Thyroid gland (tissue), 4 donors: Measurements from ENCODE around the gene PKIG. TPM values are rescaled to one million over a fixed set of nuclear protein-coding genes. Genes with fewer than 3 reads are reported as not detected.

ENCODE experiments used
- DNase-seq, 2 donors: peaks; one replicate each; pipeline ENCODE4 v3.0.0-alpha.2; 2019
- H3K27ac ChIP-seq, 3 donors: fragments of 200-600 bp; sonication (generic); 1 replicate in 2 of 3; 2 replicates in 1 of 3; pipeline ENCODE4 v1.5.1; 2016 to 2019; ENCODE audit warnings: mild to moderate bottlenecking in 1 of 3, moderate library complexity in 1 of 3
- H3K27me3 ChIP-seq: fragments of 200-600 bp; sonication (generic); one replicate; pipeline ENCODE4 v1.5.1; 2019
- H3K36me3 ChIP-seq, 2 donors: fragments of 200-600 bp; sonication (generic); one replicate each; pipeline ENCODE4 v1.5.1; 2016 to 2019
- H3K4me1 ChIP-seq, 2 donors: fragments of 200-600 bp; sonication (generic); one replicate each; pipeline ENCODE4 v1.5.1; 2017 to 2019
- H3K4me3 ChIP-seq, 3 donors: fragments of 200-600 bp; sonication (generic); replicated peaks in 1 of 3; 1 replicate in 2 of 3; 2 replicates in 1 of 3; pipeline ENCODE4 v1.5.1; 2016; ENCODE audit warnings: mild to moderate bottlenecking in 1 of 3
- H3K9me3 ChIP-seq: fragments of 200-600 bp; sonication (generic); one replicate; pipeline ENCODE4 v1.5.1; 2017
- CTCF ChIP-seq, 6 experiments: fragments of 200-600 bp in 3 of 6; fragments of 450-650 bp in 3 of 6; sonication (generic) in 3 of 6; IDR thresholded peaks; one replicate each; pipeline ENCODE4 v1.5.1; 2016 to 2019; ENCODE audit warnings: antibody characterized with exemption in 6 of 6, mild to moderate bottlenecking in 2 of 6, inconsistent platforms in 1 of 6, moderate library complexity in 1 of 6
- POLR2A ChIP-seq, 2 donors: fragments of 450-650 bp; IDR thresholded peaks; one replicate each; pipeline ENCODE4 v1.6.1; 2017; ENCODE audit warnings: antibody characterized with exemption in 2 of 2, mild to moderate bottlenecking in 2 of 2, moderate library complexity in 1 of 2
- WGBS, 2 donors: methylation state at CpG; one replicate each; pipeline ENCODE4 v1.1.5; 2017; 5-methylcytosine and 5-hydroxymethylcytosine counted together
- intact Hi-C: fragments of 100-400 bp; cut with DNase I; formaldehyde crosslinking; loops from one replicate; pipeline ENCODE4 v1.15.1; 2023
- total RNA-seq, 4 donors: library from RNA; depleted of rRNA; stranded (reverse); fragments of >200 nt; gene quantifications; one replicate each; pipeline ENCODE4 v1.2.3, GENCODE V29; 2016

PKIG gene
- total RNA-seq, 4 donors from 2014 or later, result 108 to 145 (median 111) TPM

- no peaks in the 10 kb centered on the region for H3K36me3 ChIP-seq
- WGBS, 2 donors, result 97 to 100% methylated on average over 3 of the region's 3 CpGs
- no peaks in the 10 kb centered on the region for H3K4me1 ChIP-seq
- H3K4me3 ChIP-seq, result no peak overlapping the region
- no peaks in the 10 kb centered on the region for H3K9me3 ChIP-seq
- DNase-seq, result no peak
- TF ChIP-seq CTCF (IDR thresholded peaks at IDR 0.05) (no peak), POLR2A (IDR thresholded peaks at IDR 0.05) (no peak)
- H3K27ac ChIP-seq, result no peak overlapping the region
- no peaks in the 10 kb centered on the region for H3K27me3 ChIP-seq
- intact Hi-C loops, result no loop called here
Measured at GRCh38 chr20:44566018-44566417, 16.4 kb upstream of the PKIG start.

GRCh38 chr20:44566811-44567210 is 15.6 kb upstream of the PKIG start:
- TF ChIP-seq POLR2A (IDR thresholded peaks at IDR 0.05) (no peak), CTCF (IDR thresholded peaks at IDR 0.05) (no peak)
- Histone ChIP-seq H3K4me1 (peaks cover 0 to under 1% of the 10 kb centered on the region in 2 donors), H3K27ac (no peak overlapping the region), H3K27me3 (no peaks in the 10 kb centered on the region), H3K9me3 (no peaks in the 10 kb centered on the region), H3K36me3 (no peaks in the 10 kb centered on the region), H3K4me3 (no peak overlapping the region)
- no peak for DNase-seq
- intact Hi-C loops, result no loop called here

GRCh38 chr20:44570367-44570766 is 12.0 kb upstream of the PKIG start:
- Histone ChIP-seq H3K4me1 (peaks cover 15 to 31% of the 10 kb centered on the region in 2 donors), H3K27ac (no peak overlapping the region), H3K27me3 (no peaks in the 10 kb centered on the region), H3K9me3 (no peaks in the 10 kb centered on the region), H3K4me3 (no peak overlapping the region), H3K36me3 (no peaks in the 10 kb centered on the region)
- no peak for DNase-seq
- intact Hi-C loops, result no loop called here
- 93 to 97% methylated on average over 1 of the region's 1 CpG for WGBS, 2 donors
- TF ChIP-seq CTCF (IDR thresholded peaks at IDR 0.05), result no peak
- no peak for TF ChIP-seq POLR2A (IDR thresholded peaks at IDR 0.05)

DNA sequence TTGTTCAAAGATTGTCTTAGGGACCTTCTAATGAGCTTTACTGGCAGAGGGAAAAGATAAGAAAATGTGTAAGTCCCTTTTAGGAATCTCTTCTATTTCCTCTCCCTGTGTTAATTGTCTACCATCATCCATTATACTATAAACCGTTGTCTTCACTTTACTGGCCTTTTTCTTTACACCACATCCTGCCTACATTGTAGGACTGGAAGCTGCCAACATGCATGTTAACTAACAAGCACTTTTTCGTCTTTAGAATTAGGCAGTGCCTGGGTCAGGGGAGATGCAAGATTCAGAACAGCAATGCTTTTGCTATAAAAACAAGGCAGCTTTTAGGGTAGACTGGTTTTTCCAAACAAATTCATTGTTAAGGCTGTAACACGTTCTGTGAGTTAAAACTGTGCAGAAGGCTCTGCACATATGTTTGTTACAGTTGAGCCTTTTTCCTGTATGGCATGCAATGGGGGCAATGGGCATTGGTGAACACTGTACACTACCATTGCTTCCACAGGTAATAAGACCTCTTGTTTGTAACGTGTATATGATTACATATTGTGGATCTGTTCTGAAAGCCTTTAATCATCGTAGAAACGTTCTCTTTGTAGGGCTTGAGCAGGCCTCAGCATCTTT is 10.9 kb upstream of the PKIG start:
- no peak for DNase-seq
- 76 to 81% methylated on average over 6 of the region's 6 CpGs for WGBS, 2 donors
- Histone ChIP-seq H3K4me3 (no peak overlapping the region), H3K27me3 (no peaks in the 10 kb centered on the region), H3K36me3 (no peaks in the 10 kb centered on the region), H3K4me1 (peaks cover 15 to 34% of the 10 kb centered on the region in 2 donors), H3K27ac (peak overlapping the region in 2 of 3 donors; percentile 78 to 82), H3K9me3 (no peaks in the 10 kb centered on the region)
- TF ChIP-seq POLR2A (IDR thresholded peaks at IDR 0.05) (no peak), CTCF (IDR thresholded peaks at IDR 0.05) (no peak)
- intact Hi-C loops, result no loop called here

DNA sequence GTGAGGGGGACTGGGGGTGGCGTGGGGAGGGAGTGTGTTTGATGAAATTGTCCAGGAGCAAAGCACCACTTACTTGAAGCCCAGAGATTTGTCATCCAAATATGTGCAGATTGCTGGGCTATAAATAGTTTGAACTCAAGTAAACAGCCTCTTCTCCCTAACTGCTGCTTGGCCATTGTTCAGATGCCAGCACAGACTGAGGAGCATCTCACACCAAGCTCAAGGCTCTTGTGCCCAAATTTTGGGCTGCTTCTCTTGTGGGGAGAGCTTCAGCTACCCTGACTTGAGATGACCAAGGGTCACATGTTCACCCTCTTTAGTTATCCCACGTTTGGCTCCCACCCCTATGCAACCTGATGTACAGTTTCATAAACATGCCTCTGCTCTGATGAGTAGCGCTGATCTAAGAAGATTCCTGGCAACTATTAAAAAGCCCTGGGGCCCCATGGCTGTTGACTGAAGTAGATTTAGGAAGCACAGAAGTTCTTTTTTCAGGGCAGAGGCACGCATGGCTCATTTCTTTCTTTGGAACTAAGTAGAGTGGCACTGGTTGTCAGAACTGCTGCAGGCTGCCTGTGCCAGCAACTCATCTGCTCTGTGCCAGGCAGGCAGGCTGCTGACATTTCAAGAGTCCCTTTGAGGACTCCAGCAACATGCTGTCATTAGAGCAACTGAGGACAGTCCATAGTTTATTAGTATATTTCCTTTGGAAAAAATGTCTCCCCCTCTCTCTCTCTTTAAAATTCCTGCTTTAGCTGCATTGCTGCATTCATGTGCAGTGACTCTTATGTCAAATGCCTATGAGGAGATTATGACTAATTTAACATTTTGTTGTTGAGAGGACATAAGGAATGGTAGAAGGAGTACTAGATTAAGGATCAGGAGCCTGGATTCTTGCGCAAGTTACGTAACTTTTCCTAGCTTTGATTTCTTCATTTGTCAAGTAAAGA is 9.6 kb upstream of the PKIG start:
- no peaks in the 10 kb centered on the region for H3K27me3 ChIP-seq
- H3K27ac ChIP-seq, result peak overlapping the region; percentile 73 to 82 (median 78)
- no peaks in the 10 kb centered on the region for H3K36me3 ChIP-seq
- no peak for TF ChIP-seq CTCF (IDR thresholded peaks at IDR 0.05)
- TF ChIP-seq POLR2A (IDR thresholded peaks at IDR 0.05), result peak in 1 of 2 donors; percentile 3
- H3K4me3 ChIP-seq, result no peak overlapping the region
- WGBS, 2 donors, result 39% methylated on average over 6 of the region's 6 CpGs
- peak; percentile 80 to 83 for DNase-seq
- peaks cover 15 to 42% of the 10 kb centered on the region in 2 donors for H3K4me1 ChIP-seq
- intact Hi-C loops, result no loop called here
- H3K9me3 ChIP-seq, result no peaks in the 10 kb centered on the region
